GM18520 (cell line): ENCODE results near the gene ZHX3.

Experiments used
- ATAC-seq: cut with Tn5 transposase; IDR thresholded peaks from one replicate; pipeline ENCODE4 v1.9.1; 2021; ENCODE audit not compliant: unreplicated experiment

Gene ZHX3

DNA sequence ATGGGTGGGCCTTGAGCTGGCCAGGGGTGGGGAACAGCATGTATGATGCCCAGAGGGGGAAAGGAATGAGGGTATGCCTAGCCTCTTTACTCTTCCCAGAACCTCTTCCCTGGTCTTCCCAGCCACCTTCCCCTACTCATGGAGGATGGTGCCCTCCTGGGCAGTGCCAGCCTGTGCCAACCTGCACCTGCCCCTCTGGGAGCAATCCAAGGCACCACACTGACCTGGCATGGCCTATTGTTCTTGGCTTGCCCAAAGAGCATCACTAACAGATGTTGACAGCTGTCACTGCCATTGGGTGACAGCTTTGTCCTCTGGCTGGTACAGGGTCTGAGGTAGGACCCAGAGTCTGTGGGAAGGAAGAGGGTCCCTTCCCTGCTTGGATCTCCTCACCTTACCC is 36.0 kb upstream of the ZHX3 start:
- no peak for ATAC-seq

GRCh38 chr20:41352666-41353065 is 35.1 kb upstream of the ZHX3 start:
- ATAC-seq, result no peak

DNA sequence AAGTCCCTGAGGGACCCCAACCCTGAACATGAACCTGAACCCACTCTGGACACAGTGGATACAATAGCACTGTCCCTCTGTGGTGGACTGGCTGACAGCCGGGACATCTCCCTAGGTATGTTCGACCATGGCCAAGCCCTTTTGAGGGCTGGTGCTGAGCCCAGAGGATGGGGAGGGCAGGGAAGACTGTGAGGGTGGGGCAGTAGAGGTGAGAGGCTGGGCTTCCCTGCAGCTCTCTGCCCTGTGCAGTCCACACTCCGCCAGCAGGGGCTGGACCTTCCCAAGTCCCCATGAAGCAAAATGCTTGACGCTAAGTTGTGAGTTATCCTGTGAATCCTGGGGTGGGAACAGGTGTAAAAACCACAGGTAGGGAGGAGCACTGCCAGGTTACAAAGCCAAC is 34.6 kb upstream of the ZHX3 start:
- ATAC-seq, result no peak

DNA sequence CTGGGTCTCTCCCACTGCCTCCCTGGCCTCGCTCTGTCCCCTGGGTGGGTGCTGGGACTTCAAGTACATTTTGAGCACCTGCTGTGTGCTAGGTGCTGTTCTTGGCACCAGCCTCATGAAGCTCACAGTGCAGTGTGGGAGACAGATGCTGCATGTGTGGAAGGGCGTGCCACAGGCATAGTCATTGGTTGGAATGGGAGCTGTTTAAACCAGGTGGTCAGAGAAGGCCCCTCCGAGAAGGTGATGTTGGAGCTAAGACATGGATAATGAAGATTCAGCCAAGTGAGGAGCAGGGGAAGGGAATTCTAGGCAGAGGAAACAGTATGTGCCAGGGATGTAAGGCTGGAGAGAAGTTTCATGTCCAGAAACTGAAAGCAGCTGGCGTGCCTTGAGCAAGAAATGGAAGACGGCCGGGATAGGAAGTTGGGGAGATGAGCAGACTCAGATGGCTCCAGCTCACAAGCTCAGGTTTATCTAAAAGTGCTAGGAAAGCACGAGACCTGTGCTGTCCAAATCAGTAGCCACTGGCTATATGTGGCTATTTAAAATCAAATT is 33.0 kb upstream of the ZHX3 start:
- no peak for ATAC-seq

GRCh38 chr20:41349943-41350342 is 32.4 kb upstream of the ZHX3 start:
- no peak for ATAC-seq

GRCh38 chr20:41349266-41349665 is 31.7 kb upstream of the ZHX3 start:
- ATAC-seq, result no peak

- ATAC-seq, result no peak
Measured at GRCh38 chr20:41348430-41349172, 31.1 kb upstream of the ZHX3 start.

DNA sequence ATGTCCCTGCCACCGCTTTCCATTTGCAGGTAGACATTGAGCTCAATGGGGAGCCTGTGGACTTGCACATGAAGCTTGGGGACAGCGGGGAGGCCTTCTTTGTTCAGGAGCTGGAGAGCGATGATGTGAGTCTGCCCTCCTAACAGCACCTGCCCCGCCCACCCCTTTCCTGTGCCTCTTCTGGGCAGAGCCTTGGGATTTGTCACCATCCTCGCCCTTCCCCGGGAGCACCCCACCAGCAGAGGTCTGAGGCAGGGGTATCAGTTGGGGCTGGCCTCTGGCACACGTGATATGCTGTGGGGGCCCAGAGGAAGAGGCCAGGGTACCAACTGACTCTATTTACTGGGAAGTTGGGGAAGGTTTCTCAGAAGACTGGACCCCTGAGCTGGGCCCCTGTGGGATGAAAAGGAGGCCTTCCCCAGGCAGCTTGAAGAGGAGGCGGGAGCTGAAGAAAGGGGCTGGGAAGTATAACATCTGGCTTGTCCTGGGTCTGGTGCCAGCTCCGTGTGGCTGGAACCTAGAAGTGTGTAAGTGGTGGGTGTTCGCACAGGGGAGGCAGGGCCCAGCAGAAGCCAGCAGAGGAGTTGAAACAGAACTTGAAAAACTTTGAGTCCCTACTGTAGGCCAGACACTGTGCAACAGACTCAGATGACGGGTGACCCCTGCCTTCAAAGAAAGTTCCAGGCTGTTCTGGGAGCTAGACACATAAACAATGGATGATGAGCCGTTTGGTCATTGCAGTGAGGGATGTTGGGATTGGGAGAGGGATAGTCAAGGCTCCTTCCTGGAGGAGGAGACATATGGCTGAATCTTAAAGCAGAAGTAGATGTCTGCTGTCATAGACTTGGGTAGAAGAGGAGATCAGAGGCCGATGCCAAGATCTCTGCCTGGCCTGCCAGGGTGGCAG is 30.2 kb upstream of the ZHX3 start:
- ATAC-seq, result no peak

- ATAC-seq, result no peak
Measured at GRCh38 chr20:41345729-41346067, 28.2 kb upstream of the ZHX3 start.

DNA sequence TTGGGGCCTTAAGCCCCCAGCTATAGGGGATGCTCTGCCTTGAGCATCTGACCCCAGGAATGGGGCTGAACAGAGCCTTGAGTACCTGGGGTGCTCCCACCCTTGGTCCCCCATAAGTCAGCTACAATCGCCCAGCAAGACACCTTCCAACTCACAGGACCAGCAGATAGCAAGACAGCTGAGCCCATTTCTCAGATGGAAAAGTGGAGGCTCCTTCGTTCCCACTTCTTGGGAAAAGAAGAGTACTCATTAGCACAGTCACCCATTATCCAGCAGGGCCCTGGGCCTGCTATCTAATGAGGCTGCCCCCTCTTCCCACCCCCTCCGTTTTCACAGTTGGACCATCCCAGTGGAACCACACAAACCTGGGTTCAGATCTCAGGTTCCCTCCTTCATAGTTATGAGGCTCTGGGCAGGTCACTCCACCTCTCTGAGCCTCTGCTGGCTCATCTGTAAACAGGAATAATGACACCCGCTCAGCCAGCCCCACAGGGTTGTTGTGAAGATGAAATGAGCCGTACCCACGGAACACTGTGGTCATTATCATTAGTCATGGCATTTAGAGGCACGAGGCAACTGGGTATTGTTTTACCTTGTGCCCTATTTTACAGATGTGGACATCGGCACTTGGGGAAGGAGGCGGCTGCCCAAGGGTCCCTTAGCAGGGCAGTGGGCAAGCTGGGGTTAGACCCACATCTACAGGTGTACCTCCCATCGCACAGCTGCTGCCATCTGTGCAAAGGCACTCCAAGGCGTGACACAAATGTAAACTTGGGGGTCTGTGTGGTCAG is 27.6 kb upstream of the ZHX3 start:
- no peak for ATAC-seq

GRCh38 chr20:41344477-41344876 is 26.9 kb upstream of the ZHX3 start:
- ATAC-seq, result no peak

DNA sequence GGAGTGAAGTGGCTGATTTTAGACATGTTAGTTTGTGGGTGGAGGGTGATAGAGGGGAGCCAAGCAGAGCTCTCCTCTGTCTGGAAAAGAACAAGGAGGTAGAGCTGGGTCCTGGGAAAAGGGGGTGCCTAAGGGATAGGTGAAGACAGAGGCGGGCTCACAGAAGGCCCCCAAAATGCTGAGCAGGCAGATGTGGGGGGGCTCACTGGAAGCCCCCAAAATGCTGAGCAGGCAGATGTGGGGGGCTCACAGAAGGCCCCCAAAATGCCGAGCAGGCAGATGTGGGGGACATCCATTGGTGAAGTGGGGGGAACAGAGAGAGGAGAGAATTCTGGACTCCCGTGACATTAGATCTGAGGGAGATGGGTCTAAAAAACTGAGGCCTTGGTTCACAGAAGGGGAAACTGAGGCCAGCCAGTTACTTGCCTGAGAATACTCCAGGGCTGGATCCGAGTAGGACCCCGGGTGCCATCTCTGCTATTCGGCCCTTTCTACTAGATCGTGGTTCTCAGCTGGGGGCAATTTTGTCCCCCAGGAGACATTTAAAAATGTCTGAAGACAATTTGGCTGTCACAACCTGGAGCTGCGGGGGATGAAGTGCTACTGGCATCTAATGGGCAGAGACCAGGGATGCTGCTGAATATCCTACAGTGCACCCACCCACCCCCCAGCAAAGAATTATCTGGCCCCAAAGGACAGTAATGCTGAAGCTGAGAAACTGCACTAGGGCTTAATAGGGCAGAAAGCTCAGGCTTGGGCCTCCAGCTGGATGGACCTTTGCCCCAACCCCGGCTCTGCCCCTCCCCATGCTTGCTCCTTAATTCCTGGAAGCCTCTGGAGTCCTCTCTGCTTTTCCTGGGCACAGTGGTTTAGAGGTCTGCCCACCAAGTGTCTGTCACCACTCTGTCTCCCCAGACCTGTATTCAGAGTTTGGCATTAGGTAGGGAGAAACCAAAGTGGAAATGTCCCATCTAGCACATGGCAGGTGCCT is 25.2 kb upstream of the ZHX3 start:
- no peak for ATAC-seq

GRCh38 chr20:41340327-41341055 is 23.0 kb upstream of the ZHX3 start, which contains the start of gene LPIN3:
Gene LPIN3 (plus strand): TSS chr20:41340821. CDS start chr20:41345804, 4,983 bp downstream.
- ATAC-seq, result no peak

- no peak for ATAC-seq
Measured at GRCh38 chr20:41339957-41340326, 22.4 kb upstream of the ZHX3 start.

DNA sequence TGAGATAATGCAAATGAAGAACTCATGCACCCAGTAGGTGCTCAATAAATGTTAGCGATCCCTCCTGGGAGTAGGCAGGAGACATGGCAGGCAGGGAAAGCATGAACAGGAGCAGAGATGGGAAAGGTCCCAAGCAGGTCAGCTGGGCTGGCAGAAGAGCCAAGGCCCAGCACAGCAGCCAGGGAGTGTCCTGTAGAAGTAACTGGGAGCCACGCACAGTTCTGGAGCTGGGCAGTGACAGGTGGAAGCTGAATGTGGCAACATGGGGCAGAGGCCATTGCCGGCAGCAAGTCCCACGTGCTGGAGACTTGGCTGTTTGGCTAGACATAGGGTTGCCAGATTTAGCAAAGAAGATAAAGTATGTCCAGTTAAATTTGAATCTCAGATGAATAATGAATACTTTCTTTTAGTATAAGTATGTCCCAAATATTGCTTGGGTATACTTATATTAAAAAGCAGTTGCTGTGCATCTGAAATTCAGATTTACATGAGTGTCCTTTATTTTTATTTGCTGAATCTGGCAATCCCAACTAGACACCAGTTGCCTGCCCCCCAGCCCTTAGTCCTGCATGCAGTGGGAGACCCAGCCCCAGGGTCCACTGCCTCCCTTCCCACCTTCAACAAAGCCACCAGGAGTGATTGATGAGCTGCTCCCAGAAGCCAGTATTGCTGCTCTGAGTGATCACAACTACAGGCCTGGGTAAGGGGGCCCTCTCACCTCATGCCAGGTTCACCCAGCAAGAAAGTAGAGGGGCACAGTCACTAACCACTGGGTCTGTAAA is 19.4 kb upstream of the ZHX3 start:
- ATAC-seq, result no peak

GRCh38 chr20:41335591-41335990 is 18.1 kb upstream of the ZHX3 start:
- no peak for ATAC-seq

GRCh38 chr20:41334443-41335421 is 17.2 kb upstream of the ZHX3 start:
- ATAC-seq, result no peak
